Right hindlimb (tissue), 1 donor: ENCODE results near the gene UHRF1.
"Not testable (repeated sequence)": the region's sequence is repeated elsewhere in the genome, so short reads cannot be mapped to it uniquely, and the experiment has no call there.

Experiments used
- DNase-seq: peaks from one replicate; pipeline ENCODE4 v3.0.0-alpha.2; 2018

The UHRF1 gene

GRCh38 chr19:4974880-4975469 lies 65.7 kb downstream of the UHRF1 start:
- DNase-seq = no peak

DNA sequence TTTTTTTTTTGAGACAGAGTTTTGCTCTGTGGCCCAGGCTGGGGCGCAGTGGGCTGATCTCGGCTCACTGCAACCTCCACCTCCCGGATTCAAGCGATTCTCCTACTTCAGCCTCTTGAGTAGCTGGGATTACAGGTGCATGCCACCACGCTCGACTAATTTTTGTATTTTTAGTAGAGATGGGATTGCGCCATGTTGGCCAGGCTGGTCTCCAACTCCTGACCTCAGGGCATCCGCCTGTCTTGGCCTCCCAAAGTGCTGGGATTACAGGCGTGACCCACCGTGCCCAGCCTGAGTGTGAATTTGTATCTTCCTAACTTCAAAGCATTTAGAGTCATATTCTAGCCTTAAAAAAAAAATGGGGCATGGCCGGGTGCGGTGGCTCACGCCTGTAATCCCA lies 66.3 kb downstream of the UHRF1 start:
- not testable (repeated sequence) for DNase-seq

- peak; percentile 63 for DNase-seq
These were observed 67.3 kb downstream of the UHRF1 start for GRCh38 chr19:4976401-4977298.

- no peak for DNase-seq
These were observed 68.2 kb downstream of the UHRF1 start for GRCh38 chr19:4977299-4978174.

GRCh38 chr19:4979211-4979807 lies 70.0 kb downstream of the UHRF1 start:
- no peak for DNase-seq

GRCh38 chr19:4980067-4980466 lies 70.8 kb downstream of the UHRF1 start:
- DNase-seq = no peak

DNA sequence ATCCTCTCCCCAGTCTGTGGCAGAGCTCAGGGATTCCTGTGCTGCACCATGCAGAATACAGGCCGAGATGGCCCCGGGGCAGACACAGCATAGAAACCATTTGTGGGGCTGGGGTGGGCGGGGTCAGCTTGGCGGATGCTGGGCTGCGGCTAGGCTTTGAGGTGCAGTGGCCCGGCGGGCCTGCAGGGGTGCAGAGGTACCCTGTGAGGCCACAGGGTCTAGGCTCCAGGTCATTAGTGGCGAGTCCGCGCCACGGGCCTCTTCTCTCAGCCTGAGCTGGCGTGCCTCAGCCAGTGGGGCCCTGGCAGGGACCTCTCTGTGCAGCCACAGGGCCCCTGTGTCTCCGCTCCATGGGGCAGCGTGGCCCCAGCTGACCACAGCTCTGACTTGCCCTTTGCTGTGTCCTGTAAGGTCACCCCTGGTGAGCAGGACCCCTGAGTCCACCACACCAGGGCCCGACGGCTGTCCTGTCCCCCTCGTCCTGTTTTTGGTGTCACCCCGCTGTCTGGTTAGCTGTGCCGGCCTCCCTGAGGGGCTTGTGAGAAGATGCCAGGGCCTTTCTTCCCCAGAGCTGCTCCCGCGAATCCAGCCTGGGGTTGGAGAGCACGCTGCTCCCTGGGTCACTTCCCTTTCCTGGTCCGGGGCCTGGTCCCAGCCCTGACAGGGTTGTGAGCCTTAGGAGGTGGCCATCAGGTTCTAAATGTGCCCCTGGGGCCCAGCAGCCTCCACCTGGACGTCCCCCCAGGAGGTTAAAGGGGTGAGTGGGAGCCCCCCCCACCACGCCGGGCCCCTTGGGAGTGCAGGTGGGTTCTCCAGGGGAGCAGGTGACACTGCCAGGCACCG lies 71.8 kb downstream of the UHRF1 start:
- DNase-seq = no peak

DNA sequence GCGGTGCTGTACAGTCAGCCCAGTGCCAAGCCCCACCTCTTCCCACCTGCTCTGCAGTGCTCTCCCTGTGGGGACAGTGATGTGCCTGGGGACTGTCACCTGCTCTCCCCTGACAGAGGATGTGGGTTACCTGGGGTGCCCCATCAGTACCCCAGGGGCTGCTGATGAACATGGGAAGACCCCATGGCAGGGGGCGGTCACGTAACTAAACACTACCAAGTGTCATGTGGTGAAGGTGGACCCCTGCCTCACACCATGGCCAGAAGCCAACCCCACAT lies 72.3 kb downstream of the UHRF1 start:
- DNase-seq = no peak

DNA sequence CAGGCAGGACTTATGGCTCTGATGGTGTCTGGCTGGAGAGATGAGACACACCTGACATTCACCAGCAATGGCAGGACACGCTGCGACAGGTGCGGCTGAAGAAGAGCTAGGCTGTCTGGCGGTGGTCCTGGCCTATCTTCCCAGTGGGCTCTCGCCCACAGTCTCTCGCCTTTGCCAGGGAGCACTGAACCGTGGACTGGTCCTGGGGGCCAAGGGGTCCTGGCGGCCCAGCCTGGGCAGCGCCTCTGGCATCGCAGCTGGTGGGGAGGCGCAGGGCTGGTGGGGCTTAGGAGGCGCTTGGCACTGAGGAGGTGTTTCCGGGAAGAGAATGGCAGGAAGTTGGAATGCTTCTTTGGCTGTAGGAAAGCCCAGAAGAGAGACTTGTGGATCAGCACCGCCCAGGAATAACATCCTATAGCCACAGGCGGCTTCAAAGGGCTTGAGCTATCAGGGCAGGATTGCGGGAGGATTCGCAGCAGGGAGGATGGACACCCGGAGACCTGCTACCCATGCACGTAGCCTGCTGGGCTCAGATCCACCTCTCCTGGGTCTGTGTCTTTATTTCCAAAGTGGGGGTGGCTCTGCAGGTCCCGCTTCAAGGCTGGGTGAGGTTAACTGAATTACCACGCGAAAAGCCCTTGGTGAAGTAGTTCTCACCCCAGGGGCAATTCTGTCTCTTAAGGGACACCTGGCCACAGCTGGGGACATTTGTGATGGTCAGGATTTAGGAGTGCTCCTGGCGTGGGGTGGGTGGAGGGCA lies 74.2 kb downstream of the UHRF1 start:
- no peak for DNase-seq

GRCh38 chr19:4984106-4984380 lies 74.7 kb downstream of the UHRF1 start:
- DNase-seq = no peak

GRCh38 chr19:4984438-4984990 lies 75.2 kb downstream of the UHRF1 start:
- no peak for DNase-seq

DNA sequence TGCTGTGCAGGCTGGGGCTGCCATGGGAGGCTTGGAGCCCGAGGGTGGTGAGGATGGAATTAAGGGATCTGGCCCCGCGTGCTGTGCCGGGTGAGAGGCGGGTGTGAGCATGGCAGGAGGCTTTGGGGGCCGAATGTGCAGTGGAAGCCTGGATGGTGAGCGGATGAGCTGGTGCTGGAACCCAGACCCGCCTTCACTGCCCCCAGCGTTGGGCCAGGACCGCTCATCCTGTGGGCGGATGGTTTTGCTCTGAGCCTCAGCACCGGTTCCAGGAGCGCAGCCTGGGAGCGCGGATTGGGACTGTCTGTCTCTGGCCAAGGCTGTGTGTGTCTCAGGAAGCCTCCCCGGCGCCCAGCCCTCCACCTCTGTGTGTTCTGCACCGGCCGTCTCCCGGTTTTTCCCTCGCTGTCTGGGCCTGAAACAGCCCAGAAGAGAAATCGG lies 76.3 kb downstream of the UHRF1 start:
- DNase-seq = no peak

- no peak for DNase-seq
These were observed 76.8 kb downstream of the UHRF1 start for GRCh38 chr19:4986056-4986455.

DNA sequence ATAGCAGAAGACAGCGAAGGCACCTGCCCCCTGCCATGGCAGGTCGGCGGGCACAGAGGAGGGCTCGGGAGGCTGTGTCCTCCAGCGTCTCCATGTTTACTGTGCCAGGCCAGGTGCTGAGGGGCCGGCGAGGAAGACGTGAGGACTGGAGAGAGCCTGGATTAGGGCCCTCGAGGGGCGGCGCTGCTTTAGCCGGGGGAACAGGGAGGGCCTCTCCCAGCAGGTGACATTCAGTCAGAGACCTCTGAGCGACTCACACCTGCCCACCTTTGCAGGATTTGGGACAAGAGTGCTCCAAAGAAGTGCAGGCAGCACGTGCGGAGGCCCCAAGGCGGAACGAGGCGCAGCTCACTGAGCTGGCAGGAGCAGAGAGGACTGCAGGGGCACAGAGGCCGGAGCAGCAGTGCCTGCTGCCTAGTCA lies 77.2 kb downstream of the UHRF1 start:
- DNase-seq = no peak

DNA sequence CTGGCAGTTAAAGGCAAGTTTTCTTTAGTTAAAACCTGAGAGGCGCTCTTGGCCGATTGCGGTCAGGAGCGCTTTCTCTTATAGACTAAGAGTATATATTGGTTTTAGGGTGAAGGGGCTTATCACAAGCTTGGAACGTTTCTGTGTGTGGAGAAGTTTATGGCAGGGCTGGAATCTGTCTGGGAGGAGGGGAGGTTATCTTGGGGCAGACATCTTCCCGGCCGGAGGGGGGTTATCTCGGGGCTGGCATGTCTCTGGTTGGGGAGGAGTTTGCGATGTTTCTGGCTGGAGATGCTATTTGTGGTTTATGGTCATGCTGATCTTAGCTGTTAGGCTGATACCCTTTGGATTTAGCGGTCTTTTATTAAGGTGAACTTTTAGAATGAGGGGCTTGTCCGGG lies 78.0 kb downstream of the UHRF1 start:
- no peak for DNase-seq

- no peak for DNase-seq
These were observed 78.5 kb downstream of the UHRF1 start for GRCh38 chr19:4987692-4988370.

- DNase-seq = no peak
These were observed 79.5 kb downstream of the UHRF1 start for GRCh38 chr19:4988770-4989251.

- DNase-seq = no peak
These were observed 81.0 kb downstream of the UHRF1 start for GRCh38 chr19:4990306-4990705.

DNA sequence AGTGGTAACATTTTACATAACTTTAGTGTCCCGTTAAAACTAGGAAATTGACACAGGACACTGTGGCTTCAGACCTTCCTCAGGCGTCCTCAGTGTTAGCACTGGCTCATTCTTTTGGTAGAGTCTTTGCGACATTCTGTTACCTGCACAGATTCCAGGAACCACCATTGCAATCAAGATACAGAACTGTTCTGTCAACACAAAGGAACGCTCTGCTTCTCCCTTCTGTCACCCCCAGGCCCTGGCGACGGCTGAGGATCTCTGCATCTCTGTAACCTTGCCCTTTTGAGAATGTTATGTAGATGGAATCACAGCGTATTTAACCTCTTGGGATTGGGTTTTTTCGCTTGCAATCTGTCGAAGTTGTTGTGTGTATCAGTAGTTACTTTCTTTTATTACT lies 82.2 kb downstream of the UHRF1 start:
- no peak for DNase-seq

DNA sequence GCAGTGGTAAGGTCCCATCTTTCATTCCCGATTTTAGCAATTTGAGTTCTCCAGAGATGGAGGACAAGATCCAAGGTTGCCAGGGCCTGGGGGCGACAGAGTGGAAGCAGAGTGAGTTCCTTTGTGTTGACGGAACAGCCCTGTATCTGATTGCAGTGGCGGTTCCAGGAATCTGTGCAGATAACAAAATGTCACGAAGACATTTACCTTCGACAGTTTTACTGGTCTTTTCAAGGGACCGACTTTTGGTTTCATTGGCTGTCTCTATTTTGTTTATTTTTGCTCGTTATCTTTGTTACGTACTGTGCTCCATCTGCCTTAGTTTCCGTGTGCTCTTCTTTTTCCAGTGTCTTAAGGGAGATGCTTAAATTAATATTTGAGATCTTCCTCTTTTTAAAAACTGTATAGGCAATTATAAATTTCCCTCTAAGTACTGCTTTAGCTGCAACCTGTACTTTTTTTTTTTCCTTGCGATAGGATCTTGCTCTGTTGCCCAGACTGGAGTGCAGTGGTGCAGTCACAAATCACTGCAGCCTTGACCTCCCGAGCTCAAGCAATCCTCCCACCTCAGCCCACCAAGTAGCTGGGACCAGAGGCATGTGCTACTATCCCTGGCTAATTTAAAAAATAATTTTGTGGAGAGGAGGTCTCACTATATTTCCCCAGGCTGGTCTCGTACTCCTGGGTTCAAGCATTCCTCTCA lies 82.8 kb downstream of the UHRF1 start:
- DNase-seq = no peak
